Frontal cortex (tissue), 4 donors: Measurements from ENCODE around the gene ZNF23. TPM values are rescaled to one million over a fixed set of nuclear protein-coding genes. Genes with fewer than 3 reads are reported as not detected.
"Not testable (repeated sequence)": the region's sequence is repeated elsewhere in the genome, so short reads cannot be mapped to it uniquely, and the experiment has no call there.

Experiments used
- DNase-seq, 2 donors: peaks; one replicate each; pipeline ENCODE4 v3.0.0; 2012; ENCODE audit warnings: low spot score in 2 of 2
- FAIRE-seq: peaks from 2 replicates; lab custom pipeline; 2012; peaks lifted over from hg19 to GRCh38; lab: Jason Lieb, UNC
- total RNA-seq: library from RNA; depleted of rRNA; stranded (reverse); fragments of >200 nt; gene quantifications from one replicate; pipeline ENCODE4 v1.2.3, GENCODE V29; 2014
- donor health status: control.
- donor health status: control.
- donor health status: control.

ZNF23 gene
- total RNA-seq, result 23.6 TPM

DNA sequence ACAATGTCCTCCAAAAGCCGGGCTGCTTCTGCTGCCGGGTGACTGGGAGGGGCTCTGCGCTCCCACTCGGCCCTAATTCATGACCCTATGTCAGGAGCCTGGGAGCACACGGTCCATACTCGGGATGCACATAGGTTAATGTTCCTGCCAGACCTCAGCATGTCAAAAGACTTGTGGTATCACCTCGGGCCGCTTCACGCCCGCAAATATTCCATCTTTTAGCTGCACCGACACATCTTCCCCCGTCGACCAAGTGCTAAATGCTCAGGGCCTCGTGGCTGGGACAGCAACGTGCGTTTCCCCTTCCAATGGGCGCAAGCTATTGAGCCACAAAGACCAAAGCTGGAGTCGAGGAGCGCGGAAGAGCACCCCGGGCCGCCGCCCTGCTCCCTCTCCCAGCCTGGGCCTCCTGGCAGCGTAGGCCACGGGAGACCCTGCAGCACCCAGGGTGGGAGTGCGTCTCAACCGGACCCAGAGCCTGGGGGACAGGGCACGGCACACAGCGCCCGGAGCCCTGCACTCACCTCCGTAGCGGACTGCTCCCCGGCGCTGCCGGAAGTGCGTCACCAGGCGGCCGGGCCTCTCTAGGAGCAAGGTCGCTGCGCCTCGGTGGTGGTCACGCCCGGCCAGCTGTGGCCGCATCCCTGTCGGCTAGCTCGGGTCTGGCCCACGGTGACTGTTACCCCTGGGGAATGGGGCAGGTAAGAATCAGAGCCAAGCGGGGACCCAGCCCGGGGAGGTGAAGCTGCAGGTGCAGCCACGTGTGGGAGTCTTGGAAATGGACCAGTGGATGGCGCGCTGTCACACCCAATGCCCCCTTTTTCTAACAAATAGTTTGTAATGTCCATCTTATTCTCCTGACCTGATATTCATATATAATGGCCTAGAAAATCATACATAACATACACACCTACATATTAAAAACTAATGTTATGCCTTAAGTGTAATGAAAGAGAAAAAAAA lies at the start of gene ZNF23:
TSS of gene ZNF23 (minus strand) at position 562 of the 963 bp plus-strand sequence. CDS start 5,451 bp downstream, outside the sequence.
- DNase-seq (peak; percentile 86 to 95), FAIRE-seq (no peak)

DNA sequence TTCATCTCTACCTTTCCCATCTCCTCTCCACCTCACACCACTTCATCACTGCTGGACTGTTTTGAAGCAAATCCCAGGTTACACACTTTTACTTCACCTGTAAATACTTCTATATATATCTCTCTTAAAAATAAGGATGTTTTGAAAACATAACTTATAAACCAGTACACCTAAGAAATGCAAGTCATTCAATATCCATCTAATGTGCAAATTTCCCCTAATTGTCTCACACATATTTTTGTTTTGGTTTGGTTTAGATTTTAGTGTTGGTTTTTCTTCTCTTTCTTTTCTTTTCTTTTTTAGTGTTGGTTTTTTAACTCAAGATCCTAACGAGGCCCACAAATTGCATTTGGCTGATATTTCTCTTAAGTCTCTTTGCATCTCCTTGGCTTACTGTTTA lies 45.0 kb upstream of the ZNF23 start:
- DNase-seq (no peak), FAIRE-seq (no peak)

DNA sequence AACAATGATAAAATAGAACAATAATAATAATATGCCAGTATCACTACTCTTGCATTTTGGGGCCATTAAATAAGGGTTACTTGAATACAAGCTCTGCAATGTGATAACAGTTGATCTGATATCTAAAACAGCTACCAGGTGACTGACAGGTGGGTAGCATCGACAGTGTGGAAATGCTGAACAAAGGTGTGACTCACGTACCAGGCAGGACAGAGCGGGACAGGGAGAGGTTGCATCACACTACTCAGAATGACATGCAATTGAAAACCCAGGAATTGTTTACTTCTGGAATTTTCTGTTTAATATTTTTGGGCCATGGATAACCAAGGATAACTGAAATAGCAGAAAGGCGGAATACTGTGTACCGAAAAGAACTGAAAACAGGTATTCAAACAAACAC lies 42.9 kb upstream of the ZNF23 start:
- DNase-seq (no peak), FAIRE-seq (no peak)

DNA sequence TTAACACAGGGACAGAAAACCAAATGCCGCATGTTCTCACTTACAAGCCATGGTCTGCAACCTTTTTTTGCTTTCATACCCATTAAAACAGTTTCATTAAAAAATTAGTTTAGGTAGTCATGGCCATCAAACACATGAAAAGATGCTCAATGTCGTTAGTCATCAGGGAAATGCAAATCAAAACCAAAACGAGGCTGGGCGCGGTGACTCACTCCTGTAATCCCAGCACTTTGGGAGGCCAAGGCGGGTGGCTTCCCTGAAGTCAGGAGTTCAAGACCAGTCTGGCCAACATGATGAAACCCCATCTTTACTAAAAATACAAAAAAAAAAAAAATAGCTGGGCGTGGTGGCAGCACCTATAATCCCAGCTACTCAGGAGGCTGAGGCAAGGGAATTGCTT lies 42.0 kb upstream of the ZNF23 start:
- FAIRE-seq, DNase-seq: not testable (repeated sequence)

DNA sequence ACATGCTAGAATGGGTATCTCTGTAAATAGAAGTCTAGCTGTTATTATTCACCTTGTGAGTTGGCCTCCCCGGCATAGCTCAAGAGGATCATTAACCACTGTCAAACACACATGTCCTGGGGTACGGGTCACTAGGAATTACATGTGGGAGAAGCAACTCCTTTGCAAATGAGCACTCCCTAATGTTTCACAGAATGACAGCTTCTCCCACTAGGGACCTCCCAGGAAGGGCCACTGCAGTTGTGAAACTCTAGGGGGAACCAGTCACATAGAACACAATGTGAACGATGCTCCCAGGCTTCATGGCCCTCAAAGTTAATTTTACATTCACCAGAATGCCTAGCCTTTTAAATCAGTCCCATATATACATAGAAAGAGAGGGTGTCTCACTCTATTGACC lies 39.5 kb upstream of the ZNF23 start:
- FAIRE-seq, result no peak
- no peak for DNase-seq

DNA sequence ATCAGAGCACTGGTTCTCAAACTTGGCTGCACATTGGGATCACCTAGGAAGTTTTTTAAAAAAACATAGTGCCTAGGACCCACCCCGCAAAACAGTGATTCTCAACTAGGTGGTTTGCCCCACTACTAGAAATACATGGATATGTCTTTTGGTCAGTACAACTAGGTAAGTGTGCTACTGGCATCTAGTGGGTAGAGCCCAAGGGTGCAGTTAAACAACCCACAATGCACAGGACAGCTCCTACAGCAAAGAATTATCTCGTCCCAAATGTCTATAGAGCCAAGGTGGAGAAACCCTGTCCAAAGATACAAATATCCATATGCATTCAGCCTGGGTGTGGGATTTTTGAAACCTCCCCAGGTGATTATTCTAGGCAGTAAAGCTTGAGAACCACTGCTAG lies 38.9 kb upstream of the ZNF23 start:
- FAIRE-seq (no peak), DNase-seq (no peak)

DNA sequence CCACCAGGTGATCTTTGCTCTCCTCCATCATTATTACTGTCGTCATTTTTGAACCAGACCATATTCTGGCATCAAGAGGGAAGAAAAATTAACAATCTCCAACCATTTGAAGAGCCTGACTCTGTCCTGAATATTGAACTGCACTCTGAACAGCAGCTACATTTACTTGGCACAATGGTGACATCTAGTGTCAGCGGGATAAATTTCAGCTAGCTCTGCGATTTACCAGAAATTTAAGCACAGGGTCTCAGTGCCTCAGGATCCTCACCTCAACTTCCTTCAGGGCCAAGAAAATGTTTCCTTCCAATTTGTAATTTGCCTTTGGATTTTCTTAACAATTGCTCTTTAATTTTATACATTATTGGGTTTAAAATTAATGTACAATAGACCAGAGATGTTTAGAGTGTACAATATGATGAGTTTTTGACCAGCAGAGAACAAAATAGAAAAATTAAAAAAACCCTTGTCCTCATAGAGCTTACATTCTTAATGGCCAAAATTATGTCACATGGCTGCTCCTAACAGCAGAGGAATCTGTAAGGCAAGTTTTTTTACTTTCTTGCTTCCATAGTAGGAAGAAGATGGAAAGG lies 37.8 kb upstream of the ZNF23 start:
- peak in 1 of 2 donors; percentile 55 for DNase-seq
- FAIRE-seq, result no peak

DNA sequence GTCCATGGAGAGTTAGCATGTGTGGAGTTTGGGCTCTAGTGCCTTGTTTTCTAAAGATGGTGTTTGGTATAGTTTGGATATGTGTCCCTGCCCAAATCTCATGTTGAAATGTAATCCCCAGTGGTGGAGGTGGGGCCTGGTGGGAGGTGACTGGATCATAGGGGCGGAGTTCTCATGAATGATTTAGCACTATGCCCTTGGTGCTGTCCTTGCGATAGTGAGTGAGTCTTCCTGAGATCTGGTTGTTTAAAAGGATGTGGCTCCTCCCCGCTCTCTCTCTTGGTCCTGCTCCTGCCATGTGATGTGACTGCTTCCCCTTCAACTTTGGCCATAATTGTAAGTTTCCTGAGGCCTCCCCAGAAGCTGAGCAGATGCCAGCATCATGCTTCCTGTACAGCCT lies 36.0 kb upstream of the ZNF23 start:
- DNase-seq (no peak), FAIRE-seq (no peak)

DNA sequence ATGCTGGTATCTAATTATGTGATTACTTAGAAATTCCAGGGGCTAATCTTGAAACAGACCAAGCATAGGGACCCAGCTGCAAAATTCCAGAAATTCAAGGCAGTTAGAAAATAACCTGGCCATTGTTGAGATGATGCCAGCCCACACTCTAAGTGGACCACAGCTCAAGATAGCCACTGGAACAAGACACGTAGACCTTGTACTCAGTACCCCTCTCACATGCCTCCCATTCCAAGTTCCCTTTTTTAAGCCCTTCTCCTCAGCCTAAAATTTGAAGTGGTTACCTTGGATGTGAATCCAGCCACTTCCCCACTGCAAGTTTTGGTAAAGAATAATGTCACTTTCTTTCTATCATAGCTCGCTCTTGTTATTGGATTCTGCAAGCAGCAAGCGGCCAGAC lies 31.2 kb upstream of the ZNF23 start:
- FAIRE-seq, result no peak

DNA sequence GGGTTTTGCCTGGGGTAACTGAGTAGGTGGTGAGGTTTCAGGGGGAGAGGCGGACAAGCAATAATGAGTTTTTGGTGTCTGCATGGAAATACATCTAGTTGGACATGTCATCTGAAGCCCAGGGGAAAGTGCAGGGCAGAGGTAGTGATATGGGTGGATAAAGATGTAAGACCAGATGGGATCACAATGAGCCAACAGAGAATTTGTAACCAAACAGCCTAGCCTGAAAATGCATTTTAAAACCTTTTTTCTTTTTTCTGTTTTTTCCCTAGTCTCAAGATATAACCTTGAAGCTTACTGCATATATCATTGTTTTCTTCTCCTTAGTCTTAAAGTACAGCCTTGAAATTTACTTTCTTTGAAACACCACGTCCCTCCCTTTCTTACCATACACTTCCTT lies 30.7 kb upstream of the ZNF23 start:
- FAIRE-seq (no peak), DNase-seq (no peak)

More for the DNA sequence above, 31.2 kb upstream of the ZNF23 start:
- no peak for DNase-seq

DNA sequence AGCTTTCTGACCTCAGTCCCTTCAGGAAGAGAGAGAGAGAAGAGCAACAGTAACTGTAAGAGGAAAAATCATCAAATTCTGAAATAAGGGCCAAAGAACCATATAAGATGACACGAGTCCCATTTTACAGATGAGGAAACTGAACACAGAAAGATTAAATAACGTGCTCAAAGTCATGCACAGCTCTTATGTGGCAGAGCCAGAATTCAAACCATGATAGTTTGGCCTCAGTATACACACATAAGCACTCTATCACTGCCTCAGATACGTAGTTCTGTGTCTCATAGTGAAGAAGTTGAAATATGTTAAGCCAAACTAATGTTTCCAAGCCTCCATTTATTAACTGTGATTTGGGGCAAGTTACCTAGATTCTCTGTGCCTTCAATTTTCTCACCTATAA lies 29.0 kb upstream of the ZNF23 start:
- DNase-seq (no peak), FAIRE-seq (no peak)

DNA sequence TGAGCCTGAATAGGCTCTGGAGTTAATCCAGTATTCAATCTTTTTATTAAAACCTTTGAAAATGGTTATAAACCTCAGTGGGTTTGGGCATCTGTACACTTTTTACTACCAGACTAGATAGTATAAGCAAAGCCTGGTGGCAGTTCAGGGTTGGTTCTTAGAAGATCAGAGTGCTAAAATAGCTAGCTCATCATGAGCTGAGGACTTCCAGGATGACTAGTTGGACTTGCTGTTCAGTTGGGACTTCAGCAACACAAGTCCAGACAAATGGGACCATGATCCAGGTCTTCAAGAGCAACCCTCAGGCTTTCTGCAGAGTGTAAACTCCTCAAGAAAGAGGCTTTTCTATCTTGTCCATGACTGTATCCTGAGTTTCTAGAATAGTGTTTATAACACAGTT lies 28.3 kb upstream of the ZNF23 start:
- no peak for FAIRE-seq
- DNase-seq, result no peak

DNA sequence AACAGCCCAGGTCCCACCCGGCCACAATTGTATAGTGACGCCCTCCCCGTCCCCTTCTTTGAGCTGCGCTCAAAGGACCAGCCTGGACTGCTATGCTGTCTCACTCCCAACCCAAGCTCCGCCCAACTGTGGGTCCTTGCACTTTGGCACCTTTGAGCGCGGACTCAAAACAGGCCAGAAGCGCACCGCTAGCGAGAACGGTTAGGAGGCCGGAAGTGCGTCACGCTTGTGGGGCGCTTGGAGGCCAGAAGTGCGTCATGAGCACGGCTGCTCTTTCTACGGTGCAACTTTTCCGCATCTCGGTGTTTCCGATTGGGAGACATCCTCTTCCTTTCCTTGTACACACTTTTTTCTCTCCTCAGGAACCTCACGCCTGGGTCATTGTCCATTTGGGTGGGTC lies 27.1 kb upstream of the ZNF23 start, which contains the start of gene ZNF19:
TSS of gene ZNF19 (minus strand) at position 203 of the 400 bp plus-strand sequence. CDS start 7,210 bp downstream, outside the sequence.
- DNase-seq (no peak), FAIRE-seq (no peak)

DNA sequence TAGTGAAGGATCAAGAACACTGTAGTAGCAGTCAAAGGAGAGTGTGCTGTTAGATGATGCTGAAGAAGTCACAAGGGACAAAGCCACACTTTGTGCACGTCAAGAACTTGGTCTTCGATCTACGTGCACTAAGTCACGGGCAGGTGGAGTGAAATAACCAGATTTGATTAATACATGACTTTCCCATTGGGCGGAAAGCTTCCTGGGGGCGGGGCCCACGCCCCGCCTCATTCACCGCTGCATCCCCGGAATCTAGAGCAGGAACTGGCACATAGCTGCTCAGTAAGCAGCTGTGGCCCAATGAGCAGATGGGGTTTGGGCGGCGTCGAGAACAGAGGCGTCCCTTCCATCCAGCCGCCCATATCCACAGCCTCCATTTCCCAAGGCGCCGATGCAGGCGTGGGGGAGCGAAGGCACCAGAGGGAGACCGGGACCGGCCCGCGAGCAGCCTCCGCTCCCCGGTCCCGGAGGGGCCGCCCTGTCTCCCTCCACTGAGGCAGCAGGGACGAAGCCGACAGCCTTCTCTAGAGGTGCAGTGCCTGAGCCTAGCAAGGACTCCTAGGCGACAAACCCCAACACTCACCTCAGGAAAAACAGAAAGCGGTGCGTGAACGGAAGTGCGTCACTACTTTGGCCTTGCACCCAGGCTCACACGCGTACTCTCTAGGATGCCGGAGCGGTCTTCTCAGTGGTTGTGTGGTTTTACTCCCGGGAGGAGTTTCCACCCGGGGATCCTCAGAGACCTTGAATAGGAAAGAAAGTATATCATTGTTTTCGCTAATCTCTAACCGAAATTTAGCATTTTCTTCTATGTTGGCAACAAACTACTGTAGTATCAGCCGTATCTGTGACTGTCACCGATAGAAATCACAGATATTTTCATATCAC lies 22.2 kb upstream of the ZNF23 start:
- FAIRE-seq, result peak; percentile 24
- peak; percentile 71 to 81 for DNase-seq

DNA sequence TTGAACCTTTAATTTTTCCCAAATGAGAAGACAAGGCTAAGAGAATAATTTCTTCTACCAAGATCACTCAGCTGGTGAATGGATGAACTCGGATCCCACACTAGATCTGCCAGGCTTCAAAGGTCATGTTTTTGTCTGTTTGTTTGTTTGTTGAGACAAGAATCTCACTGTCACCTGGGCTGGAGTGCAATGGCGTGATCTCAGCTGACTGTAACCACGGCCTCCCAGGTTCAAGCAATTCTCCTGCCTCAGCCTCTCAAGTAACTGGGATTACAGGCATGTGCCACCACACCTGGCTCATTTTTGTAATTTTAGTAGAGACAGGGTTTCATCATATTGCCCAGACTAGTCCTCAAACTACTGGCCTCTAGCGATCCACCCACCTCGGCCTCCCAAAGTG lies 20.5 kb upstream of the ZNF23 start:
- DNase-seq (no peak), FAIRE-seq (no peak)

DNA sequence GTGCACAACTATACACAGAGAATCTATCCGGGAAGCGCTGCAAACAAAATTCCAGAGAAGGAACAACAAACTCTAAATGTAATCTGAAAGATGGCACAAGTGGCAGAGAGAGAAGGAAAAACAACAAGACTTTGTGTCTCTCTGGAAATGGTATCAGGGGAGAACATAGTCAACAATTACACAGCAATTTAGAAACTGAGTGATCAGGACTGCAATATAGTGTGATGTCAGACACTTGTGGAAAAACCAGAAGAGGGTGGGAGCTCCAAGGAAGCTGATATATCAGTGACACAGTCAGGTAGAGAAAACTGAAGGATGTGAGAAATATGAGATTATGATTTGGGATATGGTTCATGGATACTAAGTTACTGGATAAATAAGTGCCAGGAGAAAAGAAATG lies 18.9 kb upstream of the ZNF23 start:
- DNase-seq, result no peak
- FAIRE-seq, result no peak

DNA sequence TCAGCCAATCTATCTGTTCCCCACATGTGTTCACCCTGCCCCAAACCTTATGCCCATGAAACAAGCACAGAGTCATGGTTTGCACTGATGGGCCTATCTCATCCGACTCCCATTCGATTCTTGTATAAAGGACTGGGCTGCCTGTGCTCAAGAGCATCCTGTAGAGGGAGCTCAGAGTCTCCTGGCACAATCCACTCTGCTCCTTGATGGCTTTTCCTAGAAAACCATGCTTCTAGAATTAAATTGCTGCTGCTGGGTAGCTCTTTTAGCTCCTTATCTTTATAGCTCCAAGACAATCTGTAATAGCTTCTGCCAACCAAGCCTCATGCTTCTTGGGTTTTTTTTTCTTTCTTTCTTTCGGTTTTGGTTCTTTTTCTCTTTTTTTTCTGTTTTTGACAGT lies 17.4 kb upstream of the ZNF23 start:
- DNase-seq (peak in 1 of 2 donors; percentile 20), FAIRE-seq (no peak)

DNA sequence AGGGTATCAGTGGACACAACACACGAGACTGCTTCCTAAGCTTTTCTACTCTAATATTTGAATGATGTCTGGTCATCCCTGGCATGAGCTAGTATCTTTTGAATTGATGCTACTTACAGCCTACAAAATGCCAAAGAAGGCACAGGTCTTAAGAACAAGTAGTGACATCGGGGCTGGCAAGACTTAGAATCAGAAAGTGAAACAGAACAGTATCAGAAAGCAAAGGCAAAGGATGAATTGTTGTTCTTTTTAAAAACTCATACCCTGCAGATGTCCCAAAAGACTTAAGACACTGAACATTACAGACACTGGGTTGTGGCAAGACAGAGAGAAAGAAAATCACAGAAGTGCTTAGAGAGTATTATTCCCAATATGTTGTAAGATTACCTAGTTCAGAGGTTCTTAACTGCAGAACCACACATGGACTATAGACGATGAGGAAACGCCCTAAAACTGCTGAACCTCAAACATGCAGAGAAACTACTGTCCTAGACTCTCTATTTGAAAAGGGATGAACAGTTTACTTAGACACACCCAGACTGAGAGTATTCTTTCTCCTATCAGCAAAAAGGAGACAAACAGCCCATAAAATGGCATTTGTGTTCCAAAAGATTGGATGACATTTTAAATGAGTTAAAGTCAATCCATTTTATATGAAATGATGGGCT lies 14.5 kb upstream of the ZNF23 start:
- FAIRE-seq (no peak), DNase-seq (no peak)

DNA sequence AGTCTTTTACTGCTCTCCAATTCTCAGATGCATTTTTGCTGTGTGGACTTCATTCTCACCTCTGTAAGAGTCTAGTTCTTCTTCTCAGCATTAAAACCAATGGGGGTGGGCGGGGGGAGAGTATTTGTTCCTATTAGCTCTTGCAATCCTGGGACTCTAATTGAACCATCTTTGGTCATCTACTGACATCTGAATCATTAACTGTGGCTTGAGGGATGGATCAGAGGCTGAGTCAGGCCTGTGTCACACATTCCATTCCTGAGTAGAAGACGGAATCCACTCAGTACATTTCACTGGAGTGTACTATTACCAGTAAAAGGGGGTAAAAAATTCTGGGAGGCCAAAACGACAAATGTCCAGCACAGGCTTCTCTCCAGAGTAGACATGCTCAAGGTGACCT lies 12.8 kb upstream of the ZNF23 start:
- no peak for FAIRE-seq

DNA sequence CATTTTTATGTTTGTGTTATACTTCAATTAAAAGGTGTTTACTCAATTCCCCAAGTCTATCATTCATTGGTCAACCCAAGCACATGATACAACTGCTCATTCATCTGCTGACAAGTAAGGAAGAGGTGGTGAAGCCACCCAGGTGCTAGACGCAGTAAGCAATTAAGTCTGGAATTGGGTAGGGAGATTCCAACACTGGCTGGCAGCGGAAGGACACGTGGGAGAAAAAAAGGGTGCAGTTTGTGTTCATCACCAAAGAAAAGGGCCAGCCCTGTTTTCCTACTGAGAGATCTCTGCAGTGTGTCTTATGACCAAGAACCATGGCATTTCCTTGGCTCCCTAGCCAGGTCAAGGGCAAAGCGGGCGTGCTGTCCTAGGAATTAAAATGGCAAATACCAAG lies 11.8 kb upstream of the ZNF23 start:
- no peak for DNase-seq

More for the DNA sequence above, 12.8 kb upstream of the ZNF23 start:
- DNase-seq, result no peak

More for the DNA sequence above, 11.8 kb upstream of the ZNF23 start:
- FAIRE-seq, result no peak
